ENCODE data around the gene CABLES2.

Gene CABLES2

GRCh38 chr20:62355516-62355877 is 51.6 kb downstream of the CABLES2 start:
- no peak overlapping the region for H3K4me3 ChIP-seq (ENCODE audit: low read depth, low read length)
- peaks cover 21 to 25% of the 10 kb centered on the region in 2 experiments for H3K4me1 ChIP-seq (ENCODE audit: control insufficient read depth in 1 of 2, insufficient read depth in 2 of 2, low read length in 2 of 2)
- H3K4ac ChIP-seq (ENCODE audit: low read depth, low read length), result peak overlapping the region; percentile 80
- no peak overlapping the region for H2BK5ac ChIP-seq (ENCODE audit: low read depth, low read length, poor library complexity)
- H3K23ac ChIP-seq (ENCODE audit: low read length), result no peak overlapping the region
- H2BK120ac ChIP-seq (ENCODE audit: insufficient read depth, low read length, poor library complexity), result no peak overlapping the region
- no peak overlapping the region for H2BK12ac ChIP-seq (ENCODE audit: low read length)
- peak overlapping the region; percentile 45 for H4K91ac ChIP-seq (ENCODE audit: low read depth, low read length)
- peak overlapping the region; percentile 12 for H4K8ac ChIP-seq (ENCODE audit: low read depth, low read length)
- peaks cover 4% of the 10 kb centered on the region for H3K9me3 ChIP-seq (ENCODE audit: insufficient read depth, low read depth, low read length)
- no peak overlapping the region for H4K12ac ChIP-seq (ENCODE audit: low read depth, low read length)
- no CpG with 5 or more reads among the region's 11 CpGs for WGBS (ENCODE audit: extremely low coverage, insufficient coverage, insufficient read length)
- peak overlapping the region; percentile 6 for H3K14ac ChIP-seq (ENCODE audit: low read length)
- peak overlapping the region; percentile 9 for H3K27ac ChIP-seq (ENCODE audit: low read depth, low read length)
- H3K9ac ChIP-seq (ENCODE audit: low read length), result no peak overlapping the region
- H2AK5ac ChIP-seq (ENCODE audit: low read length), result no peak overlapping the region
- DNase-seq, result no peak
- H3K36me3 ChIP-seq (ENCODE audit: control insufficient read depth in 1 of 2, insufficient read depth in 2 of 2, low read length in 2 of 2), result peaks cover 61 to 79% of the 10 kb centered on the region in 2 experiments
- no peak overlapping the region for H2AFZ ChIP-seq (ENCODE audit: insufficient read depth, low read length, poor library complexity)
- H3K79me2 ChIP-seq (ENCODE audit: control insufficient read depth, insufficient read depth, low read length, poor library complexity), result peaks cover 44% of the 10 kb centered on the region
- H3K79me1 ChIP-seq (ENCODE audit: low read length), result peaks cover 8% of the 10 kb centered on the region
- H3K4me2 ChIP-seq (ENCODE audit: low read length), result no peak overlapping the region
- no peaks in the 10 kb centered on the region for H3K27me3 ChIP-seq (ENCODE audit: insufficient read depth, low read length)
- H3K18ac ChIP-seq (ENCODE audit: low read length), result no peak overlapping the region

DNA sequence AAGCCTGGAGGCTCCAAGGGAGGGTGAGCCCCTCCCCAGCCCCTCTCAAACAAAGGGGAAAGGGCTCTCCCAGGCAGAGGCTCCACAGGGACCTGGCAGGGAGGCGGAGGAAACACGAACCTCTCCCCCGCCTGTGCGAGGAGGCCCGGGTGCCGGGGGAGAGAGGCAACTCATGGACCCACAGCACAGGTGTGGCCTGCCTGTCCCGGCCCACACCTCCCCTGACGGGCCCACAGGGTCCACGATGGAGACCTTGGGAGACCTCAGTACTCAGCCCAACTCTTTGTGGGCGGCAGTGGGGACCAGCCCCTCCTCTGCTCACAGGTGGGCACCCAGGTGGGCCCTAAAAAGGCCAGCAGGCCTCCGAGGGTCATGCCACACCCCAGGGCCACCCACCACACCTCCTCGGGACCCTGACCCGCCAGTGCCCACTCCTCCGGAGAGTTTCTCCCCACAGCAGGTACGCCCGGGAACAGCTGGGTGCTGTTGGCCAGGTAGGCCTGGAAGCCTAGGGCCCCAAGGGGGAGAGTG is 52.2 kb downstream of the CABLES2 start:
- Histone ChIP-seq H3K27me3 (ENCODE audit: insufficient read depth, low read length) (no peaks in the 10 kb centered on the region), H4K91ac (ENCODE audit: low read depth, low read length) (peak overlapping the region; percentile 23), H4K8ac (ENCODE audit: low read depth, low read length) (peak overlapping the region; percentile 30), H4K12ac (ENCODE audit: low read depth, low read length) (no peak overlapping the region), H2BK5ac (ENCODE audit: low read depth, low read length, poor library complexity) (peak overlapping the region; percentile 0), H3K18ac (ENCODE audit: low read length) (peak overlapping the region; percentile 10), H3K23ac (ENCODE audit: low read length) (no peak overlapping the region), H3K4me2 (ENCODE audit: low read length) (no peak overlapping the region), H3K79me2 (ENCODE audit: control insufficient read depth, insufficient read depth, low read length, poor library complexity) (peaks cover 44% of the 10 kb centered on the region), H3K27ac (ENCODE audit: low read depth, low read length) (peak overlapping the region; percentile 9), H2BK120ac (ENCODE audit: insufficient read depth, low read length, poor library complexity) (no peak overlapping the region), H3K4me3 (ENCODE audit: low read depth, low read length) (no peak overlapping the region), H3K4me1 (ENCODE audit: control insufficient read depth in 1 of 2, insufficient read depth in 2 of 2, low read length in 2 of 2) (peaks cover 26 to 31% of the 10 kb centered on the region in 2 experiments), H2AK5ac (ENCODE audit: low read length) (peak overlapping the region; percentile 26), H3K9ac (ENCODE audit: low read length) (no peak overlapping the region), H3K9me3 (ENCODE audit: insufficient read depth, low read depth, low read length) (peaks cover 4% of the 10 kb centered on the region), H3K79me1 (ENCODE audit: low read length) (peaks cover 8% of the 10 kb centered on the region), H3K4ac (ENCODE audit: low read depth, low read length) (peak overlapping the region; percentile 80), H2AFZ (ENCODE audit: insufficient read depth, low read length, poor library complexity) (no peak overlapping the region), H2BK12ac (ENCODE audit: low read length) (peak overlapping the region; percentile 48), H3K14ac (ENCODE audit: low read length) (peak overlapping the region; percentile 6), H3K36me3 (ENCODE audit: control insufficient read depth in 1 of 2, insufficient read depth in 2 of 2, low read length in 2 of 2) (peaks cover 67 to 86% of the 10 kb centered on the region in 2 experiments)
- no CpG with 5 or more reads among the region's 16 CpGs for WGBS (ENCODE audit: extremely low coverage, insufficient coverage, insufficient read length)
- DNase-seq, result no peak

GRCh38 chr20:62354031-62354808 is 52.9 kb downstream of the CABLES2 start:
- H3K79me2 ChIP-seq (ENCODE audit: control insufficient read depth, insufficient read depth, low read length, poor library complexity), result peaks cover 39% of the 10 kb centered on the region
- peaks cover 8% of the 10 kb centered on the region for H3K79me1 ChIP-seq (ENCODE audit: low read length)
- no peak overlapping the region for H3K27ac ChIP-seq (ENCODE audit: low read depth, low read length)
- H3K4me3 ChIP-seq (ENCODE audit: low read depth, low read length), result peak overlapping the region; percentile 2
- peak overlapping the region; percentile 17 for H4K8ac ChIP-seq (ENCODE audit: low read depth, low read length)
- no peaks in the 10 kb centered on the region for H3K27me3 ChIP-seq (ENCODE audit: insufficient read depth, low read length)
- WGBS (ENCODE audit: extremely low coverage, insufficient coverage, insufficient read length), result no CpG with 5 or more reads among the region's 14 CpGs
- H3K4ac ChIP-seq (ENCODE audit: low read depth, low read length), result peak overlapping the region; percentile 80
- H3K9ac ChIP-seq (ENCODE audit: low read length), result no peak overlapping the region
- peak overlapping the region; percentile 23 for H4K91ac ChIP-seq (ENCODE audit: low read depth, low read length)
- H3K9me3 ChIP-seq (ENCODE audit: insufficient read depth, low read depth, low read length), result peaks cover 4% of the 10 kb centered on the region
- H3K14ac ChIP-seq (ENCODE audit: low read length), result no peak overlapping the region
- H3K18ac ChIP-seq (ENCODE audit: low read length), result peak overlapping the region; percentile 7
- H2BK120ac ChIP-seq (ENCODE audit: insufficient read depth, low read length, poor library complexity), result no peak overlapping the region
- no peak for DNase-seq
- no peak overlapping the region for H3K23ac ChIP-seq (ENCODE audit: low read length)
- H4K12ac ChIP-seq (ENCODE audit: low read depth, low read length), result no peak overlapping the region
- peaks cover 28 to 33% of the 10 kb centered on the region in 2 experiments for H3K4me1 ChIP-seq (ENCODE audit: control insufficient read depth in 1 of 2, insufficient read depth in 2 of 2, low read length in 2 of 2)
- no peak overlapping the region for H2BK12ac ChIP-seq (ENCODE audit: low read length)
- H3K4me2 ChIP-seq (ENCODE audit: low read length), result no peak overlapping the region
- H3K36me3 ChIP-seq (ENCODE audit: control insufficient read depth in 1 of 2, insufficient read depth in 2 of 2, low read length in 2 of 2), result peaks cover 71 to 83% of the 10 kb centered on the region in 2 experiments
- no peak overlapping the region for H2AFZ ChIP-seq (ENCODE audit: insufficient read depth, low read length, poor library complexity)
- no peak overlapping the region for H2BK5ac ChIP-seq (ENCODE audit: low read depth, low read length, poor library complexity)
- no peak overlapping the region for H2AK5ac ChIP-seq (ENCODE audit: low read length)

DNA sequence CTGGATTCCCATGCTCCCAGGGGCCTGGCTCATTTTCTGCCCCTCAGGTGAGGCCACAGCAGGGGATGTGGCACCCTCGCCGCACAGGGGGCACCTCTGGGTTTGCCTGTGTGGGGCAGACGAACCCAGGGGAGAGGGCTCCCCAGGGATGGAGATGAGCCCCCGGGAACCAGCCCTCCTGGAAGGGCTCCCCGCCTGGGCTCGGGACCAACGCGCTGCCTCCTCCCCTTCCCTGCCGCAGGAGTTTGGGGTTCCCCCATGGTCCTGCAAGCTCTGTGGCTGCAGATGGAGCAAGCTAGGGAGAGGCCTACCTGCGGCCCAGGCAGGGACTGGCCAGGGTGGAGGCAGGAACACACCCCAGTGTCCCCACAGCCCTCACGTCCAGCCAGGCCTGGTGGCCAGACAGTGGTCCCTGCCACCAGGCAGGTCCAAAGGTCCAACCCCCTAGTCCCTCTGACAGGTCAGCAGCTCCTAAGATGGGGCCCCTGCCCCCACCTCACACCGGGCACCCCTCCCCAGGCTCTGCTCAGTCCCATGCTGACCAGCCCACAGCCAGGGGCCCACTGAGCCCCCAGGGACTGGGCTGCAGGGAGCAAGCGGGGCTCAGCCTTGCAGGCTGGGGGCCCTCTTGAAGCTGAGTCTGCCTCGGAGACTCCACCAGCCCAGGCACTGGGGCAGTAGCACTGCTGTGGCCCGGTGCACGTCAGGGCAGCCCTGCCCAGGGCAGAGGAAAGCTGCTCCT is 53.6 kb downstream of the CABLES2 start:
- Histone ChIP-seq H2AFZ (ENCODE audit: insufficient read depth, low read length, poor library complexity) (no peak overlapping the region), H3K27me3 (ENCODE audit: insufficient read depth, low read length) (no peaks in the 10 kb centered on the region), H2BK5ac (ENCODE audit: low read depth, low read length, poor library complexity) (no peak overlapping the region), H3K79me2 (ENCODE audit: control insufficient read depth, insufficient read depth, low read length, poor library complexity) (peaks cover 33% of the 10 kb centered on the region), H2BK120ac (ENCODE audit: insufficient read depth, low read length, poor library complexity) (no peak overlapping the region), H3K9ac (ENCODE audit: low read length) (no peak overlapping the region), H3K4me1 (ENCODE audit: control insufficient read depth in 1 of 2, insufficient read depth in 2 of 2, low read length in 2 of 2) (peaks cover 28 to 33% of the 10 kb centered on the region in 2 experiments), H3K14ac (ENCODE audit: low read length) (no peak overlapping the region), H3K4me3 (ENCODE audit: low read depth, low read length) (no peak overlapping the region), H3K23ac (ENCODE audit: low read length) (no peak overlapping the region), H4K12ac (ENCODE audit: low read depth, low read length) (no peak overlapping the region), H4K91ac (ENCODE audit: low read depth, low read length) (no peak overlapping the region), H3K18ac (ENCODE audit: low read length) (peak overlapping the region; percentile 42), H3K4ac (ENCODE audit: low read depth, low read length) (no peak overlapping the region), H3K79me1 (ENCODE audit: low read length) (peaks cover 8% of the 10 kb centered on the region), H3K36me3 (ENCODE audit: control insufficient read depth in 1 of 2, insufficient read depth in 2 of 2, low read length in 2 of 2) (peaks cover 66 to 76% of the 10 kb centered on the region in 2 experiments), H3K9me3 (ENCODE audit: insufficient read depth, low read depth, low read length) (peaks cover 4% of the 10 kb centered on the region), H3K27ac (ENCODE audit: low read depth, low read length) (no peak overlapping the region), H2AK5ac (ENCODE audit: low read length) (no peak overlapping the region), H4K8ac (ENCODE audit: low read depth, low read length) (no peak overlapping the region), H3K4me2 (ENCODE audit: low read length) (no peak overlapping the region), H2BK12ac (ENCODE audit: low read length) (no peak overlapping the region)
- DNase-seq, result no peak
- WGBS (ENCODE audit: extremely low coverage, insufficient coverage, insufficient read length), result no CpG with 5 or more reads among the region's 16 CpGs
